GM18861 (cell line): ENCODE data around the gene MTCL1.

Experiments
- ATAC-seq: cut with Tn5 transposase; IDR thresholded peaks from one replicate; pipeline ENCODE4 v1.9.1; 2021; ENCODE audit not compliant: unreplicated experiment

MTCL1 gene

DNA sequence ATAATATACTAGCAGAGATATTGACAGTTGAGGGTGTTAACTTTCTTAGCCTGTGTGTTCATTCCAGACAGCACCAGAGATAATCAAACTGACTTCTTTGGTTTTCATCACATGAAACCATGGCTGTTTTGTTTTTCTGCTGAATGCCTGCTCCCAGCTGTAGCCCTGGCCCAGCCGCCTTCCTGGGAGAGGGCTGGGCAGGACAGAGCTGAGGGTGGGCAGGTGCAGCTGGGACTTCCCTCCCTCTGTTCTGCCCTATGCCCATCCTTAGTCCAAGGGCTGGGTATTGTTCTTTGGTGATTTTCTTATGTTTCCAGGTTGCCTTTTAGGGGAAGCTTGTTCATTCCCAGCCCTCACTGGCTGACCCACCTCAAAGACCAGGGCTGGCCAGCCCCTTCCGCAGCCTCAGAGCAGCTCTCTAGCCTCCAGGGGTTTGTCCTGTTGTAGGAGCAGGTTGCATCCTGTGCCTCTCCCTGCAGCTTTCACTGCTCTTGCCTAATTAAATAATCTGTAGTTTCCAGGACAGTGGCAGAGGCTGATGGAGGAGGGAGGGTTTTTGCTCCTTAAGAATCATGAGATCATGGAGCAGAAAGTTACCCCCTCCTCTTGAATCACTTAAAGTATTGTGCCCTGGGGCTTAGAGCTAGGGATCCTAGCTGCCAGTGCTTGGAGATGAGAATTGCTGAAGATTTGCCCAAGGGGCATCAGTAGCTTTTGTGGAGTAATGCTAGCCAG lies 61.4 kb downstream of the MTCL1 start:
- no peak for ATAC-seq

DNA sequence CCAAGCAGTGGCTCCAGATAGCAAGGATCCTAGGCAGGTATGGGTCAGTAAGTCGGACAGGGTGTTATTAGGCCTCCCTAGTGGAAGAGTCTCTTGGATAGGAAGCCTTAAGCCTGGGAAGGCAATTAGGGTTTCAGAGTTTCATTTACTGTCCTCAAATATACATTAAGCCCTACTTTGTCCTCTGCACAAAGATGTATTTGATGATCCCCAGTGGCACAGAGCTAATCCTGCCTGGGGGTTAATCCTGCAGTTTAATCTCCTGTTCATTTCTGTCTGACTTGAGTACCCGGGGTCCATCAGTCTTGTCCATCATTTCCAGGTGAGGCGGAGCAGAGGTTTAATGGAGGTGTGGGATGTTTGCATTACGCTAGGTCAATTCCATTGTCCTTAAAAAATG lies 62.0 kb downstream of the MTCL1 start:
- no peak for ATAC-seq

DNA sequence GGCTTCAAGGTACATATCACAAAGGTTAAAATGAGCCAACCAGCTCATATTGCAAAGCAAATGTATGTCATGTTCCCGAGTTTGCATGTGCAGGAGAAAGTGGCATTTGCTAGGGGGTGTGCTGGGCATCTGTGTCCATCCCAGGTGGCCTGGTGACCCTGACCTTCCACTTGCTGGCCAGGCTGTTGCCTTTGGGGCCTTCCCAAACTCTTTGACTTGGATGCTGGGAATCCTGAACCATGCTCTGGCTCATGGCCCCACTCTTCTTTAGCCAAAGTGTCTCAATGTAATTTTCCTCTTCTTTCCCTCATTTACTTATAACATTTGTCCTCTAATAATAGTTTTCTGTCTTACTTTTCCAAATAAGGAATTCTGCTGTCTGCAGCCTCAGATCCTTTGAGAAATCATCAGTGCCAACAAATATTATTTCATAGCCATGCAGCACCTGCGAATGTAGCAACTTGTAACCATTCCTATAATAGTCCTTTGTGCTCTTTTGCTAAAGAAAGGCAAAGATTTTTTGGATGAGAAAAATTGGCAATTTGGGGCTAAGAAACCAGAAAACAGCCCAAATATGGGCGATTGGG lies 64.2 kb downstream of the MTCL1 start:
- no peak for ATAC-seq

DNA sequence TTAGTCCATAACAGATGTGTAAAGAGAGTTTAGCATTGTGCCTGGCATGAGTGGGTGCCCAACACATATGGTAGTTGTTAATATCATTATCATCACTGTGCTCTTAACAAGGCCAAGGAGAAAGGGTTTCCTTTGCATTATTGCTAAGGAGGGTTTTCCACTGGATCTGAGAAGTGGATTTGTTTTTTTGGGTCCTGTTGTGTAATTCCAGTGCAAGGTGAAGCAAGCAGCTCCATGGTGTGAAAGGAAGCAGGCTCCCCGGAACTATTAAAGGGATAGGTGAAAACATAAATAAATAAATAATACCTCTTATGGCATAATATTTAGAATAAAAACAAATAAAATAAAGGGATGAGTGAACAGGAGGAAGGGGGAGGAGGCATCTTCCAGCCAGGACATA lies 65.3 kb downstream of the MTCL1 start:
- no peak for ATAC-seq

DNA sequence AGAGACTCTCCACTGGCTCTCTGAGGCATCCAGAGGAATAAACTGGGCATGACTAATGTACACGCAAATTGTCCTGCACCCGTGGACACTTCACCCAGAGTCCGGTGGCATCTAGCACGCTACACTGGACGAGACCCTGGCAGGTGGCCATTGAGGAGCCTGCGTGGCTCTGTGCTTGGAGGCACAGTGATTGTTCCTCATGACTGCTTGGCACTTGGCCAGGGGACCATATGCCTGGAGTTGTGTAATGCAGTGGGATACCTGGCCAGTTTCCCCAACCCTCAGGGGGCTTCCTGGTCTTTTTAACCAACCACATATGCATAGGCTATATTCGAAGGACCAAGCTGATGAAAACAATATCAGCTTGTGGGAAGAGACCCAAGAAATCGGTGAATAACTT lies 66.6 kb downstream of the MTCL1 start:
- no peak for ATAC-seq

DNA sequence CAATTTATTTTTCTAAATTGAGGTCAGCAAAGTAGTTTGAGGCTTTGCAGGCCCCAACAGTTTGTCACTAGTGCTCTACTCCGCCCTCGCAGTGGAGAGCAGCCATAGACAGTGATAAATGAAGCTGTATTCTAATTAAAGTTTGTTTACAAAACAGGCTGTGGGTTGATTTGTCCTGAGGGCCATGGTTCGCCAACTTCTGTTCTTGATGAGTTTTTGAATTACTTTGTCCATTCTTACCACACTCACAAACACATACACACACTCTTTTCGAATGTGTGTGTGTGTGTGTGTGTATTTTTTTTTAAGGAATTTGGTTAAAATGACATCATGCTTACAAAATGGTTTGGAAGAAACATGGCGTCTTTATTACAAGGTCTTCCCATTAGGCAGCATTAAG lies 68.6 kb downstream of the MTCL1 start:
- no peak for ATAC-seq

DNA sequence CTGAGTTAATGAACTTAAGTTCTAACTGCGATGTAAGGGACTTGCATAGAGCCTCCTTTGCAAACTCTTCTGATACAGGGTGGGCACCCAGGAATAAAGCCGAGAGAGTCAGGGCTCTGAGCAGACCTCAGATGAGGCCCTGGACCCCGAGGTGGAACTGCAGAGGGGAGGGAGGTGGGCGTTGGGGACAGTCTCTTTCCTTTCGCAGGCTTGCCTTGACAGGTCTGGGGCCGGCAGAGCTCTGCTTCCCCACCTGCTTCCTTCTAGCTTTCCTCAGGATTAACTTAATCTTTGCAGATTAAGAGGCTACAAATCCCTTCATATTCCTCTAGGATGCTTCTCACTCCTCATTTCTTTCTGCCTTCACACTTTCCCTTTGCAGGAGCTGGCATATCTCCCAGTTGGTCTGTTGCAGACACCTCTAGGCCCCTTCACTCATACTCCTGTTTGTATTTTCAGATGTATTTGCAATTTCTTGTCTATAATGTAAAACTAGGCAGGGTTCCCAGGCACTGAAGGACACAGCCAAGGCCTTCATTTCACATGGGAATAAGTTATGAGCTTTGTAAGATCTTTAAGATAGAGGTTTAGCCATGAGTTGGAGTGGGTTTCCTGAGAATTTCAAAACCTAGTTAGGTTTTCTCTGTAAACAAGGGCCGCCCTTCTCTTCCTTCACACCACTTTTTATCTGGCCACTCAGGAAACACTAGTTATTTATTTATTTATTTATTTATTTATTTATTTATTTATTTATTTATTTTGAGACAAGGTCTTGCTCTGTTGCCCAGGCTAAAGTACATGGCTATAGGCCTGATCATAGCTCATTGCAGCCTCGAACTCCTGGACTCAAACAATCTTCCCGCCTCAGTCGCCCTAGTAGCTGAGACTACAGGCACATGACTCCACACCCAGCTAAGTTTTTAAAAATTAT lies 70.9 kb downstream of the MTCL1 start:
- no peak for ATAC-seq

DNA sequence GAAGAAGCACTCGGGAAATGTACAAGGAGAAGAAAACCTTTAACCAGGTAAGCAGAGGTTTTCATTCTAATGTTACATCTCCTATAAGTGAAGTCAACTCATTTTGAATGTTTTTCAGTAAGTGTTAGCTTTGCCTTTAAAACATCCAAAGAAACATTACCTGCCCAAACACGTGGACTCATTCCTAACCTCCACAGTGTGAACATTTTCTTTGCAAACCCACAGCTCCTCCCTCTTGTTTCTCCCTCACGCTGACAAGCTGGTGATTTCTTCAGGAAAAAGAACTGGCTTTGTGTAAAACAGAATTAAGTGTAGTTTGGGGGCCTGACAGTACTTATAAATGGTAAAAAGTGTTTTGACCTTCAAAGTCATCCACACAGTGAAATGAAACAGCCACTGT lies 72.5 kb downstream of the MTCL1 start:
- no peak for ATAC-seq

DNA sequence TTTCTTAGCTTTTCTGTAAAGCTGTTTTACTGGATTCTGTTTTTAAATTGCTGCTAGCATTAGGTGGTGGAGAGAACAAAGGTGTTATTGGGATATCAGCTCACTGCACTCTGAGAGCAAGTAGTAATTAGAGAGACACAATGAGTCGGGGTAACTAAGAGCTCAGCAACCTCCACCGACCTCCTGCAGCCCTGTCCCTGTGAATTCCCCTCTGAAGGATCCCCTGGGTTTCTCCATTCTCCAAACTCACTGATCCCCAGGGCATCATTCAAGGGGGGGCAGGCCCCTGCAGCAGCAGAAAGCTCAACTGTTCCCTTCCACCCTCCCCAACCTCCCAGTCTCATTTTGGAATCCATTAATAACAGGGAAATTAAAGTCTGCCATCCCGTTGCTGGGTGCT lies 73.0 kb downstream of the MTCL1 start:
- no peak for ATAC-seq

DNA sequence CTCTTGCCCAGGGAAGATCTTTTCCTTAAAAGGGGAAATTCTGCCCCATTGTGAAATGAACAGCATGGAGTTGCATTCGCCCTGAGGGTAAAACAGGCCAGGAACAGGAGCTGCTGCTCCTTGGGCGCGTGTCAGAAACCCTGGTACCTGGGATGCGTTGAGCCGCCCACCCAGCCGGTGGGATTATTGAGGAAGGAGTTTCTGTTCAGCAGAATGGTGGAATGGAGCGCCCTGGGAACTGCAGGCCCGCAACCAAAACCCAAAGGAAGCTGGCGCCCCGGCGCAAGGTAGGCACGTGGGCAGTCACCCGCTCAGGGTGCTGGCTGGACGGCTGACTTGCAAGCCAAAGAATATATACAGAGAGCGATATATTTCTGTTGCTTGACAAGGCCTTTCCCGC lies 73.5 kb downstream of the MTCL1 start:
- ATAC-seq, result no peak

DNA sequence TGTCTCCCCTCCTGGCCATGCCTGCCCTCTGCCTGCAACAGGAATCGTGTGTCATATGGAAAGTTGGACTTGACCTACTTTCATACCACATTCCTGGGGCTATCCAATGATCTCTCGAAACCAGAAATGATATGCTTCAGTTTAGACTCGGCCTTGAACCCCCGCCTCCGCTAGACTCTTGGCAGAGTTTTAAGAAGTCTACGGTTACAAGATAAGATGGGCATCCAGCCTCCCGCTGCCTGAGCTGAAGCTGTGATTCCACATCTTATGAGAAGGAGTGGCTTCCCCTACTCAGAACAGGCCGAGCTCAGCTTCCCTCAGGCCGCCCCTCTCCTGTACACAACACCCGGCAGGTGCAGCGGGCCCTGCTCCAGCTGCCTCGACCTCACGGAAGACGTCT lies 73.9 kb downstream of the MTCL1 start:
- ATAC-seq, result no peak

DNA sequence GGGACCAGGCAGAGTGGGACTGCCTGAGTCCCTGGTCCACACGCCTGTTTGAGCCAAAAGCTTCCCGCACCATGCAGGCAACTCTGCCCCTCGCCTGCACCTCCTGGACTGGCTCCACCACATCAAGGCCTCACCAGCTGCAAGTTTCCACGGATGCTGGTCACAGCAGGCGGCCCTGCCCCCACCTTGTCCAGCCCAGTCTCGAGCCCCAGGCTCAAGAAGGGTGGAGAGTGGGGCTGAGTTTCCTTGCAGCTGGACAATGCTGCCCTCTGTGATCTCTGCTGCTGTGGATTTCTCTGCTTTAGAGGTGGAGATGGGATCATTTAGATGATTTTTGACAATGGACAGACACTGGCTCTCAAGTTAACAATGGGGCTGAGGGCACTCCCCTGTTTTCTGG lies 74.9 kb downstream of the MTCL1 start:
- no peak for ATAC-seq

DNA sequence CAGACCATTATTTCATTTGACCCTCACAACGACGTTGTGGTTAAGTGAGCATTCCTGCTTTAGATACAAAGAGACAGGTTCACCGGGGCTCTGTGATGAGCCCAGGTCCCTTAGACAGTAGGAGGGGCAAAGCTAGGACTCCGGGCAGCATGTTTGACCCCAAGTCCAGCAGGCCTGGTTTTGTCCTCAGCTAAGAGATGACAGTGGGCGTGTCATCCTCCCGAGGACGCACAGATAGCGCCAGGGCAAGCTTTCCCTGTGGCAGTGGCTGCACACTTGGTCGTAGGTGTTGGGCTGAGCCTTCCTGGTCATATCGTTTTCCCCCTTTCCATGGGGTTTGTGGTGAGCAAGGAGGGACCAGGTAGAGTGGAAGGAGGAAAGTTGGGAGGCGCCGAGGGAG lies 76.3 kb downstream of the MTCL1 start:
- no peak for ATAC-seq

DNA sequence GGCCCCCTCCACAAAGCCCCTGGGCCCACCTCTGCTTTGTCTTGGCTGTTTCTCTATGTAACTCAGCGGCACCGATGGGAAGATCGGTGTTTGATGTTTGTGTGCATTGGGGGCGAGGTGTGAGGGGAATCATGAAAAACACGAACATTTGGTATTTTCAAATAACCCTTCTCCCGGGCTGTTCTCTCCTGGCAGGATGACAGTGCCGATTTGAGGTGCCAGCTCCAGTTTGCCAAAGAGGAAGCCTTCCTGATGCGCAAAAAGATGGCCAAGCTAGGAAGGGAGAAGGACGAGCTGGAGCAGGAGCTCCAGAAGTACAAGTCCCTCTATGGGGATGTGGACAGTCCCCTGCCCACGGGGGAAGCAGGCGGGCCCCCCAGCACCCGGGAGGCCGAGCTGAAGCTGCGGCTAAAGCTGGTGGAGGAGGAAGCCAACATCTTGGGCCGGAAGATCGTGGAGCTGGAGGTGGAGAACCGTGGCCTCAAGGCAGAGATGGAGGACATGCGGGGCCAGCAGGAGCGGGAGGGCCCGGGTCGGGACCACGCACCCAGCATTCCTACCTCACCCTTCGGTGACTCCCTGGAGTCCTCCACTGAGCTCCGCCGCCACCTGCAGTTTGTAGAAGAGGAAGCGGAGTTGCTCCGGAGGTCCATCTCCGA lies 78.1 kb downstream of the MTCL1 start:
- no peak for ATAC-seq

DNA sequence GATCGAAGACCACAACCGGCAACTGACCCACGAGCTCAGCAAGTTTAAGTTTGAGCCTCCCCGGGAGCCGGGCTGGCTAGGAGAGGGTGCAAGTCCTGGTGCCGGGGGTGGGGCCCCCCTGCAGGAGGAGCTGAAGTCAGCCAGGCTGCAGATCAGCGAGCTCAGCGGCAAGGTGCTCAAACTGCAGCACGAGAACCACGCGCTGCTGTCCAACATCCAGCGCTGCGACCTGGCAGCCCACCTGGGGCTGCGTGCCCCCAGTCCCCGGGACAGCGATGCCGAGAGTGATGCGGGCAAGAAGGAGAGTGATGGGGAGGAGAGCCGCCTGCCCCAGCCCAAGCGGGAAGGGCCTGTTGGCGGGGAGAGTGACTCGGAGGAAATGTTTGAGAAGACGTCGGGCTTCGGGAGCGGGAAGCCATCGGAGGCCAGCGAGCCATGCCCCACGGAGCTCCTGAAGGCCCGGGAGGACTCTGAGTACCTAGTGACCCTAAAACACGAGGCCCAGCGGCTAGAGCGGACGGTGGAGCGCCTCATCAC lies 78.7 kb downstream of the MTCL1 start:
- no peak for ATAC-seq

DNA sequence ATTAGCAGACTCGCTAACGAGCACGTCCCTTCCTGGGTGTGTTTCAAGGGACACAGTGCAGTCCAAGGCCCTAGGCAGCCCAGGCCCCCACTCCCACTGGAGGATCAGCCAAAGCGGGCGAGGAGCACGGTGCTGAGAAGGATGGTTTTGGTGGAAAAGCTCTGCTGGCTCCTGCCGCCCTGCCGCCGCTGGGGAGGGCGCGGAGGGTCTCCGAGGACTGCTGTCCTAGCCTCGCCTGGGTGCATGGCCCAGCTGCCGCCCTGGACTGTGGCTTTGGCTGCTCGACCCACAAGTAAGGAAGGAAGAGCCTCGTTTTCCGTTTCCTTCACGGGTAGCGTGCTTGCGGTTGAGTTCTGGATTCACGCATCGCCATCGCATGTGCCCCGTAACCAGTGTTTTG lies 79.9 kb downstream of the MTCL1 start:
- ATAC-seq, result no peak

DNA sequence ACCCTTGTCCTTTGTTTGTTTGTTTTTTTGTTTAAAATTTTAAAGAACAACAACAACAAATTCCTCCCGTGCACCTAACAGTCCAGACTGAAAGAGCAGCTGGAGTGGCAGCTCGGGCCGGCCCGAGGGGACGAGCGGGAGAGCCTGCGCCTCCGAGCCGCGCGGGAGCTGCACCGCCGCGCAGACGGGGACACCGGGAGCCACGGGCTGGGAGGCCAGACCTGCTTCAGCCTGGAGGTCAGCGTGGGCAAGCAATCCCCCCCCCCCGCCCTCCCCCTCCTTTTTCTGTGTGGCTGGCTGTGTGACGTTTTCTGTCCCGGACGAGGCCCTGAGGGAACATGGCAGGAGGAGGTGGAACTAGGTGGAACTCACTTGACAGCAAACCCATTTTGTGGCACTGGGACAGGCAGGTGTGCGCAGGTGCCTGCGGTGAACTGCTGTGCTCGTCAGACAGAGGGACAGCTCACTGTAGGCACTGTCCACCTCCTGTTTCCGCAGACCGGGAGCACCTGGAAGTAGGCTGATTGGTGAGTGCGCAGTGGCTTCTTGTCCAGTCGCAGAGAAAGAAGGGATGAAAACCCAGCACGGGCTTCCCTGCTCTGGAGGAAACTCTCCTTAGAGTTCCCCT lies 80.6 kb downstream of the MTCL1 start:
- ATAC-seq, result no peak

DNA sequence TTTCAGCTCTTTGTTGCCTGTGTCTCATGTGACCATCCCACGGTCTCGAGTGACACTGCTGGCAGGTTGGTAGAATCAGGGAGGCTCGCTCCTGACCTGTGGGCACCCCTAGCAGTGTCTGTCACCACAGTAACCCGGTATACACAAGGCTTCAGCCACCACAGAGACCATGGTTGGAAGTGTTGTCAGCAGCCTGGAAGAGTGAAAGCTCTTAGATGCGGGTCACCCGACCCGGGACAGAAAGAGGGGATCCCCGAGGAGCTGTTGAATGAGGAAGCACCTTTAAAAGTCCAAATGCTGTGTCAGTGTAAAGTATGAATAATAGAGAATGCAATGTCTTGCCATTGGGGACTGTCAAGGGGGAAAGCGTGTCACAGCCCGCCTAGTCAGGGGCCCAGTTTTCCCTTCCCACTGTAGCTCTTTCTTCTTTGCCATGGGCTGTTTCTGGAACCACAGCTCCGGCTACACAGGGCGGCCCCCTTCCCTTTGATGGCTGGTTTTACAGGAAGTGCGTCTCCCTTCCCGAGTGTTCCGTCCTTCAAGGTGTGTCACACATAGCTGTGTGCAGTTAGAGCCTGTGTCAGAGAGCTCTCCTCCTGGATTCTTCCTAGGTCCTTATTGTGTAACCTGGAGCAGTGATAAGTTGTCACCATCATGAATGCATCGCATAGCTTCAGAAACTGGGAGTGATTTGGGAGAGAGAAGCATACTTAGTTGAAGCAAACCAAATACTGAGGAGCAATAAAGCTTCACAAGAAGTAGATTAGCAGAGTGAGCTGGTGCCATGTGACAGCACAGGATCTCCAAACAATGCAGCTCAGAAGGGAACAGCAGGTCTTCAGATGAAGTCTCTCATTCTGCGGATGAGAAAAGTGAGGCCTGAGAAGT lies 81.4 kb downstream of the MTCL1 start:
- ATAC-seq, result no peak

DNA sequence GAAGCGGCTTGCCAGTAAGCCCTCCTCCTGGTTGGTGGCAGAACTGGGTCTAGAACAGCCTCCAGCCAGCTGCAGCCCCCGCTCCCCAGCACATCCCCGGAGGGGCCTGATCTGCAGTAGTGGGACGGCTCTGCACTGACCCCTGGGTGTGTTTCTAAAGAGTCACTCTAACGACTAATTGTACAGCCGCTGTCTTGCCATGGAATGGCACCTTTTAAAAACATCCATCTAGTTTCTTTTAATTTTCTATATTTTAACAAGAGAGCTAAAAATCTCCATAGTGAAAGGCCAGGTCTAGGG lies 82.0 kb downstream of the MTCL1 start:
- no peak for ATAC-seq

DNA sequence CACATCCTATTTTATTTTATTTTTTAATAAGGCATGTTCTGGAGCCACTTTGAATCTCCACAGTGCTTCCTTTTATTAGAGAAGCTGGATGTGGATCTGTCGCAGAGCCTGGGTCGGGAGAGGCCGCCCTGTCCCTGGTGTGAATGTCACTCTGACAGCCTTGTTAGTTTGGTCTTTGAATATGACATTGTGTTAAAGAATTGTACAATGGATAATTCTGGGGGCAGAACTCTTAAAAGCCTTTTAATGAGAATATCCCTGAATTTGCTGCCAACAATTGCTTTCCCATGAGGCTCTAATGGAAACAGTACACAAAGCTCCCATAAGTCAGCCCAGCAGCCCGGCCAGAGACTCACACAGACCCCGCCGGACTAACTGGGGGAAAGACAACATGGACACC lies 82.4 kb downstream of the MTCL1 start:
- no peak for ATAC-seq
